Measurements from ENCODE around the gene ADAMTS6.

DNA sequence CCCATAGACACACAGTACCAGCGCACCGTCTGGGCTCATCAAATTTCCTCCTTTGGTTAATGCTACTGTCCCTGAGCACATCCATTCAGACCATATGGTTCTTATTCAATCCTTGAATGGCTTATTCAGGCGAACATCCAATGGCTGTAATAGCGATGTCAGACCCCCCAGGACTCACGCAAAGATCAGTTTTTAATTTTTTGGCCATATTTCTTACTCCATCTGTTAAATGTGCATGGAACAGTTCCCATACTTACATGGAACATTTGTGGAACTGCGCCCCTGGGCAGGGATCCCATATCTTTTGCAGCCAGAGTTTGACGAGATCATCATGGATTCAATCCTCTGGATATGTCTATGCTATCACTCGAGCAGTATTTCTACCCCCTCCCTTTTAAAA, 213.2 kb downstream of the ADAMTS6 start:
- TF ChIP-seq, protein P1, sequence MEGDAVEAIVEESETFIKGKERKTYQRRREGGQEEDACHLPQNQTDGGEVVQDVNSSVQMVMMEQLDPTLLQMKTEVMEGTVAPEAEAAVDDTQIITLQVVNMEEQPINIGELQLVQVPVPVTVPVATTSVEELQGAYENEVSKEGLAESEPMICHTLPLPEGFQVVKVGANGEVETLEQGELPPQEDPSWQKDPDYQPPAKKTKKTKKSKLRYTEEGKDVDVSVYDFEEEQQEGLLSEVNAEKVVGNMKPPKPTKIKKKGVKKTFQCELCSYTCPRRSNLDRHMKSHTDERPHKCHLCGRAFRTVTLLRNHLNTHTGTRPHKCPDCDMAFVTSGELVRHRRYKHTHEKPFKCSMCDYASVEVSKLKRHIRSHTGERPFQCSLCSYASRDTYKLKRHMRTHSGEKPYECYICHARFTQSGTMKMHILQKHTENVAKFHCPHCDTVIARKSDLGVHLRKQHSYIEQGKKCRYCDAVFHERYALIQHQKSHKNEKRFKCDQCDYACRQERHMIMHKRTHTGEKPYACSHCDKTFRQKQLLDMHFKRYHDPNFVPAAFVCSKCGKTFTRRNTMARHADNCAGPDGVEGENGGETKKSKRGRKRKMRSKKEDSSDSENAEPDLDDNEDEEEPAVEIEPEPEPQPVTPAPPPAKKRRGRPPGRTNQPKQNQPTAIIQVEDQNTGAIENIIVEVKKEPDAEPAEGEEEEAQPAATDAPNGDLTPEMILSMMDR (IDR thresholded peaks at IDR 0.05) = no peak
- TF ChIP-seq POLR2AphosphoS5 (IDR thresholded peaks at IDR 0.05) = no peak
- TF ChIP-seq EP300 (IDR thresholded peaks at IDR 0.05) = no peak
- TF ChIP-seq POLR2A (IDR thresholded peaks at IDR 0.05) = no peak

Data from suprapubic skin (tissue), 4 donors.